ENCODE measurements around the gene PTX4.

The PTX4 gene

GRCh38 chr16:1500465-1501150 is 11.9 kb upstream of the PTX4 start:
- no peak for DNase-seq (ENCODE audit: low read depth, low spot score)

GRCh38 chr16:1499756-1500464 is 11.2 kb upstream of the PTX4 start:
- DNase-seq (ENCODE audit: low read depth, low spot score) = no peak

GRCh38 chr16:1498899-1499676 is 10.3 kb upstream of the PTX4 start:
- DNase-seq (ENCODE audit: low read depth, low spot score) = no peak

- no peak for DNase-seq (ENCODE audit: low read depth, low spot score)
Observed at GRCh38 chr16:1497014-1497598, 8.4 kb upstream of the PTX4 start.

- DNase-seq (ENCODE audit: low read depth, low spot score) = no peak
Observed at GRCh38 chr16:1496464-1496863, 7.7 kb upstream of the PTX4 start.

- no peak for DNase-seq (ENCODE audit: low read depth, low spot score)
Observed at GRCh38 chr16:1495889-1496262, 7.1 kb upstream of the PTX4 start.

GRCh38 chr16:1495211-1495888 is 6.6 kb upstream of the PTX4 start:
- DNase-seq (ENCODE audit: low read depth, low spot score) = no peak

- no peak for DNase-seq (ENCODE audit: low read depth, low spot score)
Observed at GRCh38 chr16:1494711-1495110, 6.0 kb upstream of the PTX4 start.

GRCh38 chr16:1494129-1494640 is 5.4 kb upstream of the PTX4 start:
- no peak for DNase-seq (ENCODE audit: low read depth, low spot score)

- DNase-seq (ENCODE audit: low read depth, low spot score) = no peak
Observed at GRCh38 chr16:1493746-1494094, 5.0 kb upstream of the PTX4 start.

GRCh38 chr16:1492923-1493745 is 4.4 kb upstream of the PTX4 start, which contains the start of gene TELO2:
Gene TELO2 (plus strand): TSS chr16:1493360. CDS start chr16:1494282, 922 bp downstream.
- DNase-seq (ENCODE audit: low read depth, low spot score) = no peak

- DNase-seq (ENCODE audit: low read depth, low spot score) = no peak
Observed at GRCh38 chr16:1492082-1492922, 3.6 kb upstream of the PTX4 start.

- no peak for DNase-seq (ENCODE audit: low read depth, low spot score)
Observed at GRCh38 chr16:1491327-1491726, 2.6 kb upstream of the PTX4 start.

GRCh38 chr16:1489077-1489476 is 333 bp upstream of the PTX4 start:
- no peak for DNase-seq (ENCODE audit: low read depth, low spot score)

GRCh38 chr16:1488054-1488601 is 616 bp downstream of the PTX4 start:
- DNase-seq (ENCODE audit: low read depth, low spot score) = no peak

GRCh38 chr16:1487395-1488053 is 1.2 kb downstream of the PTX4 start:
- DNase-seq (ENCODE audit: low read depth, low spot score) = no peak

GRCh38 chr16:1486551-1487390 is 2.0 kb downstream of the PTX4 start:
- DNase-seq (ENCODE audit: low read depth, low spot score) = no peak

All from iPS DF 19.7 (cell line).